Measurements from ENCODE around the gene HLA-E.

The HLA-E gene

GRCh38 chr6:30541515-30542403 is 52.5 kb downstream of the HLA-E start:
- peak; percentile 60 to 73 for DNase-seq (ENCODE audit: low read depth in 2 of 2)

GRCh38 chr6:30542404-30542725 is 53.1 kb downstream of the HLA-E start:
- no peak for DNase-seq (ENCODE audit: low read depth in 2 of 2)

- DNase-seq (ENCODE audit: low read depth in 2 of 2): no peak
These were observed 53.6 kb downstream of the HLA-E start for GRCh38 chr6:30542915-30543314.

All from stimulated activated CD4-positive, alpha-beta T cell treated with anti-CD3 and anti-CD28 coated beads, Interleukin-4, amount 100 ng/mL, for 48 hours (primary cell).